Right lung (tissue), 5 donors: ENCODE measurements around the gene NIPA2. TPM values are rescaled to one million over a fixed set of nuclear protein-coding genes. Genes with fewer than 3 reads are reported as not detected.

Experiments used
- DNase-seq, 2 donors: peaks; one replicate each; pipeline ENCODE4 v3.0.0-alpha.2; 2013
- polyA plus RNA-seq, 5 donors: library from polyadenylated mRNA; unstranded; fragments of 120-200 nt; gene quantifications; one replicate each; pipeline versions ENCODE4 v1.2.1 to v1.2.3, GENCODE V29; 2013; ENCODE audit warnings: inconsistent platforms in 1 of 5, low replicate concordance in 1 of 5; ENCODE audit not compliant: insufficient read length in 5 of 5, insufficient read depth in 1 of 5

The NIPA2 gene
- polyA plus RNA-seq, 5 donors: 40.2 to 53.9 (median 45.3) TPM

- DNase-seq: no peak
These were observed 55.4 kb downstream of the NIPA2 start for GRCh38 chr15:22893881-22894280.

- DNase-seq: no peak
These were observed 57.2 kb downstream of the NIPA2 start for GRCh38 chr15:22895465-22896190.

- no peak for DNase-seq
These were observed 63.6 kb downstream of the NIPA2 start for GRCh38 chr15:22902046-22902445.

- no peak for DNase-seq
These were observed 64.1 kb downstream of the NIPA2 start for GRCh38 chr15:22902578-22902977.

GRCh38 chr15:22902981-22903380 is 64.5 kb downstream of the NIPA2 start:
- DNase-seq: no peak

- no peak for DNase-seq
These were observed 65.0 kb downstream of the NIPA2 start for GRCh38 chr15:22903427-22903826.

- DNase-seq: no peak
These were observed 65.6 kb downstream of the NIPA2 start for GRCh38 chr15:22903961-22904534.

GRCh38 chr15:22904736-22905135 is 66.3 kb downstream of the NIPA2 start:
- DNase-seq: no peak

- DNase-seq: no peak
These were observed 68.9 kb downstream of the NIPA2 start for GRCh38 chr15:22907161-22907950.

GRCh38 chr15:22908830-22909229 is 70.4 kb downstream of the NIPA2 start:
- no peak for DNase-seq

GRCh38 chr15:22911306-22911705 is 72.8 kb downstream of the NIPA2 start:
- no peak for DNase-seq

- no peak for DNase-seq
These were observed 73.8 kb downstream of the NIPA2 start for GRCh38 chr15:22912256-22912655.

GRCh38 chr15:22913646-22914380 is 75.3 kb downstream of the NIPA2 start:
- DNase-seq: no peak

- no peak for DNase-seq
These were observed 77.5 kb downstream of the NIPA2 start for GRCh38 chr15:22915866-22916515.

- DNase-seq: no peak
These were observed 78.3 kb downstream of the NIPA2 start for GRCh38 chr15:22916606-22917350.

- DNase-seq: no peak
These were observed 79.1 kb downstream of the NIPA2 start for GRCh38 chr15:22917556-22917955.
